K562 (cell line): ENCODE data around the gene PSMA7. TPM values are rescaled to one million over a fixed set of nuclear protein-coding genes. Genes with fewer than 3 reads are reported as not detected.

Source experiments
- EP300 ChIP-seq: IDR thresholded peaks from 2 replicates; pipeline ENCODE4 v1.6.1; 2012; ENCODE audit warnings: low read length, improper control_type of control experiment
- ETV5 ChIP-seq: sonication (generic); formaldehyde crosslinking; IDR thresholded peaks from 2 replicates; pipeline ENCODE4 v1.4.0; 2020; ENCODE audit warnings: low read depth, mild to moderate bottlenecking, missing genetic modification reagents
- GATAD2B ChIP-seq: fragments of 450-650 bp; IDR thresholded peaks from 2 replicates; pipeline ENCODE4 v1.6.1; 2017; ENCODE audit warnings: mild to moderate bottlenecking, borderline replicate concordance
- ID3 ChIP-seq, 2 experiments: fragments of 250-450 bp in 1 of 2; fragments of 450-650 bp in 1 of 2; sonication (Bioruptor Pico) in 1 of 2; IDR thresholded peaks; 2 replicates each; pipeline versions ENCODE4 v1.6.1 to v1.8.0; 2016 to 2021; ENCODE audit warnings: mild to moderate bottlenecking in 2 of 2, moderate library complexity in 2 of 2, missing compliant biosample characterization in 1 of 2, missing genetic modification characterization in 1 of 2
- MYBL2 ChIP-seq, 2 experiments: fragments of 450-650 bp in 1 of 2; sonication (generic) in 1 of 2; formaldehyde crosslinking in 1 of 2; IDR thresholded peaks; 2 replicates each; pipeline versions ENCODE4 v1.6.1 to v1.8.1; 2017 to 2022; ENCODE audit warnings: borderline replicate concordance in 1 of 2, inconsistent platforms in 1 of 2, low read depth in 1 of 2, mild to moderate bottlenecking in 1 of 2, missing genetic modification reagents in 1 of 2, moderate library complexity in 1 of 2
- MYC ChIP-seq, 2 experiments: fragments of 250-450 bp in 1 of 2; sonication (Bioruptor Pico) in 1 of 2; IDR thresholded peaks; 2 replicates each; pipeline versions ENCODE4 v1.5.1 to v1.6.1; 2012 to 2021; ENCODE audit warnings: low read depth in 2 of 2, borderline replicate concordance in 1 of 2, improper control_type of control experiment in 1 of 2, low read length in 1 of 2, mild to moderate bottlenecking in 1 of 2, moderate library complexity in 1 of 2
- RB1 ChIP-seq: fragments of 450-650 bp; IDR thresholded peaks from 2 replicates; pipeline ENCODE4 v1.6.1; 2017; ENCODE audit warnings: low read depth, mild to moderate bottlenecking
- TBL1XR1 ChIP-seq, 2 experiments: IDR thresholded peaks; 2 replicates each; pipeline ENCODE4 v1.6.1; 2012; ENCODE audit warnings: improper control_type of control experiment in 2 of 2, low read length in 2 of 2, mild to moderate bottlenecking in 1 of 2
- ZSCAN32 ChIP-seq: fragments of 450-650 bp; formaldehyde crosslinking; IDR thresholded peaks from 2 replicates; pipeline ENCODE4 v1.4.0; 2020; ENCODE audit warnings: mild to moderate bottlenecking, moderate library complexity
- polyA plus RNA-seq, 8 experiments: library from polyadenylated mRNA; depleted of rRNA in 4 of 8; stranded (reverse) in 5 of 8; unstranded in 3 of 8; fragments of >200 nt; fragmentation: Nextera tagmentation in 2 of 8; fragmentation: Illumina TruSeq in 1 of 8; extraction: Ambion mirVana in 2 of 8; extraction: Trizol in 1 of 8; gene quantifications; 2 replicates each; pipeline versions ENCODE4 v1.2.1 to v1.2.3, GENCODE V29; 2011 to 2014; ENCODE audit warnings: inconsistent platforms in 1 of 8, missing spikeins in 1 of 8
- total RNA-seq, 7 experiments: library from RNA; depleted of rRNA in 6 of 7; stranded (reverse); fragments of >200 nt in 6 of 7; fragmentation: Illumina TruSeq in 2 of 7; extraction: Trizol in 2 of 7; gene quantifications; 2 replicates each; pipeline versions ENCODE4 v1.2.1 to v1.2.3, GENCODE V29; 2011 to 2021; ENCODE audit warnings: low replicate concordance in 1 of 7
- TF ChIP-seq, protein P1 (sequence below): fragments of 250-450 bp; sonication (Bioruptor Pico); IDR thresholded peaks from 2 replicates; pipeline ENCODE4 v1.8.0; 2021; ENCODE audit warnings: borderline replicate concordance, mild to moderate bottlenecking, moderate library complexity; ENCODE audit not compliant: poor library complexity, severe bottlenecking
- TF ChIP-seq, protein P2 (sequence below), 2 experiments: fragments of 450-650 bp; conservative IDR thresholded peaks; 2 replicates each; pipeline ENCODE4 v1.6.1; 2017; ENCODE audit warnings: mild to moderate bottlenecking in 2 of 2, moderate library complexity in 2 of 2
- TF ChIP-seq, protein P3 (sequence below): fragments of 450-650 bp; formaldehyde crosslinking; IDR thresholded peaks from 2 replicates; pipeline ENCODE4 v1.4.0; 2020; ENCODE audit warnings: mild to moderate bottlenecking, moderate library complexity
- TF ChIP-seq, protein P4 (sequence below): sonication (generic); formaldehyde crosslinking; IDR thresholded peaks from 2 replicates; pipeline ENCODE4 v1.8.0; 2023; ENCODE audit warnings: mild to moderate bottlenecking, missing genetic modification reagents
- TF ChIP-seq, protein P5 (sequence below): sonication (generic); formaldehyde crosslinking; IDR thresholded peaks from 2 replicates; pipeline ENCODE4 v1.8.0; 2023; ENCODE audit warnings: mild to moderate bottlenecking, missing genetic modification reagents

PSMA7 gene
- total and polyA plus RNA-seq, 9 of the 15 experiments (the other 6 are each of a cell fraction or from before 2014, with no cell fraction given), result 257 to 510 (median 393) TPM

GRCh38 chr20:62143081-62143956 lies at the start of gene PSMA7, which contains the start of gene SS18L1 (continued):
- TF ChIP-seq ID3 (CRISPR knock-in tag; IDR thresholded peaks at IDR 0.05) (no peak), ID3 (tag; IDR thresholded peaks at IDR 0.05) (no peak), GATAD2B (peak; percentile 3; the same call in 1 of the 2 replicates), MYC (IDR thresholded peaks at IDR 0.05; ENCODE audit: low read depth, low read length) (peak; percentile 46; the same call in 1 of the 2 replicates), MYC (CRISPR knock-in tag; IDR thresholded peaks at IDR 0.05; ENCODE audit: borderline replicate concordance, low read depth) (no peak), RB1 (no peak; the same call in none of the 2 replicates), MYBL2 (IDR thresholded peaks at IDR 0.05; ENCODE audit: low read depth) (no peak), MYBL2 (CRISPR knock-in tag; IDR thresholded peaks at IDR 0.05; ENCODE audit: borderline replicate concordance) (no peak), EP300 (no peak), ETV5 (CRISPR knock-in tag) (no peak), TBL1XR1 (IDR thresholded peaks at IDR 0.05; ENCODE audit: low read length in 2 of 2) (no peak), ZSCAN32 (CRISPR knock-in tag) (no peak)
- TF ChIP-seq, protein P1, sequence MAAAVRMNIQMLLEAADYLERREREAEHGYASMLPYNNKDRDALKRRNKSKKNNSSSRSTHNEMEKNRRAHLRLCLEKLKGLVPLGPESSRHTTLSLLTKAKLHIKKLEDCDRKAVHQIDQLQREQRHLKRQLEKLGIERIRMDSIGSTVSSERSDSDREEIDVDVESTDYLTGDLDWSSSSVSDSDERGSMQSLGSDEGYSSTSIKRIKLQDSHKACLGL (CRISPR knock-in tag), result no peak
- TF ChIP-seq, protein P2, sequence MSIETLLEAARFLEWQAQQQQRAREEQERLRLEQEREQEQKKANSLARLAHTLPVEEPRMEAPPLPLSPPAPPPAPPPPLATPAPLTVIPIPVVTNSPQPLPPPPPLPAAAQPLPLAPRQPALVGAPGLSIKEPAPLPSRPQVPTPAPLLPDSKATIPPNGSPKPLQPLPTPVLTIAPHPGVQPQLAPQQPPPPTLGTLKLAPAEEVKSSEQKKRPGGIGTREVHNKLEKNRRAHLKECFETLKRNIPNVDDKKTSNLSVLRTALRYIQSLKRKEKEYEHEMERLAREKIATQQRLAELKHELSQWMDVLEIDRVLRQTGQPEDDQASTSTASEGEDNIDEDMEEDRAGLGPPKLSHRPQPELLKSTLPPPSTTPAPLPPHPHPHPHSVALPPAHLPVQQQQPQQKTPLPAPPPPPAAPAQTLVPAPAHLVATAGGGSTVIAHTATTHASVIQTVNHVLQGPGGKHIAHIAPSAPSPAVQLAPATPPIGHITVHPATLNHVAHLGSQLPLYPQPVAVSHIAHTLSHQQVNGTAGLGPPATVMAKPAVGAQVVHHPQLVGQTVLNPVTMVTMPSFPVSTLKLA (conservative IDR thresholded peaks at IDR 0.05), result peak in 1 of 2 experiments; percentile 55; a peak in 2 of 4 replicates
- TF ChIP-seq, protein P3, sequence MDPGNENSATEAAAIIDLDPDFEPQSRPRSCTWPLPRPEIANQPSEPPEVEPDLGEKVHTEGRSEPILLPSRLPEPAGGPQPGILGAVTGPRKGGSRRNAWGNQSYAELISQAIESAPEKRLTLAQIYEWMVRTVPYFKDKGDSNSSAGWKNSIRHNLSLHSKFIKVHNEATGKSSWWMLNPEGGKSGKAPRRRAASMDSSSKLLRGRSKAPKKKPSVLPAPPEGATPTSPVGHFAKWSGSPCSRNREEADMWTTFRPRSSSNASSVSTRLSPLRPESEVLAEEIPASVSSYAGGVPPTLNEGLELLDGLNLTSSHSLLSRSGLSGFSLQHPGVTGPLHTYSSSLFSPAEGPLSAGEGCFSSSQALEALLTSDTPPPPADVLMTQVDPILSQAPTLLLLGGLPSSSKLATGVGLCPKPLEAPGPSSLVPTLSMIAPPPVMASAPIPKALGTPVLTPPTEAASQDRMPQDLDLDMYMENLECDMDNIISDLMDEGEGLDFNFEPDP (CRISPR knock-in tag), result no peak
- TF ChIP-seq, protein P4, sequence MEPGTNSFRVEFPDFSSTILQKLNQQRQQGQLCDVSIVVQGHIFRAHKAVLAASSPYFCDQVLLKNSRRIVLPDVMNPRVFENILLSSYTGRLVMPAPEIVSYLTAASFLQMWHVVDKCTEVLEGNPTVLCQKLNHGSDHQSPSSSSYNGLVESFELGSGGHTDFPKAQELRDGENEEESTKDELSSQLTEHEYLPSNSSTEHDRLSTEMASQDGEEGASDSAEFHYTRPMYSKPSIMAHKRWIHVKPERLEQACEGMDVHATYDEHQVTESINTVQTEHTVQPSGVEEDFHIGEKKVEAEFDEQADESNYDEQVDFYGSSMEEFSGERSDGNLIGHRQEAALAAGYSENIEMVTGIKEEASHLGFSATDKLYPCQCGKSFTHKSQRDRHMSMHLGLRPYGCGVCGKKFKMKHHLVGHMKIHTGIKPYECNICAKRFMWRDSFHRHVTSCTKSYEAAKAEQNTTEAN (CRISPR knock-in tag), result no peak
- TF ChIP-seq, protein P5, sequence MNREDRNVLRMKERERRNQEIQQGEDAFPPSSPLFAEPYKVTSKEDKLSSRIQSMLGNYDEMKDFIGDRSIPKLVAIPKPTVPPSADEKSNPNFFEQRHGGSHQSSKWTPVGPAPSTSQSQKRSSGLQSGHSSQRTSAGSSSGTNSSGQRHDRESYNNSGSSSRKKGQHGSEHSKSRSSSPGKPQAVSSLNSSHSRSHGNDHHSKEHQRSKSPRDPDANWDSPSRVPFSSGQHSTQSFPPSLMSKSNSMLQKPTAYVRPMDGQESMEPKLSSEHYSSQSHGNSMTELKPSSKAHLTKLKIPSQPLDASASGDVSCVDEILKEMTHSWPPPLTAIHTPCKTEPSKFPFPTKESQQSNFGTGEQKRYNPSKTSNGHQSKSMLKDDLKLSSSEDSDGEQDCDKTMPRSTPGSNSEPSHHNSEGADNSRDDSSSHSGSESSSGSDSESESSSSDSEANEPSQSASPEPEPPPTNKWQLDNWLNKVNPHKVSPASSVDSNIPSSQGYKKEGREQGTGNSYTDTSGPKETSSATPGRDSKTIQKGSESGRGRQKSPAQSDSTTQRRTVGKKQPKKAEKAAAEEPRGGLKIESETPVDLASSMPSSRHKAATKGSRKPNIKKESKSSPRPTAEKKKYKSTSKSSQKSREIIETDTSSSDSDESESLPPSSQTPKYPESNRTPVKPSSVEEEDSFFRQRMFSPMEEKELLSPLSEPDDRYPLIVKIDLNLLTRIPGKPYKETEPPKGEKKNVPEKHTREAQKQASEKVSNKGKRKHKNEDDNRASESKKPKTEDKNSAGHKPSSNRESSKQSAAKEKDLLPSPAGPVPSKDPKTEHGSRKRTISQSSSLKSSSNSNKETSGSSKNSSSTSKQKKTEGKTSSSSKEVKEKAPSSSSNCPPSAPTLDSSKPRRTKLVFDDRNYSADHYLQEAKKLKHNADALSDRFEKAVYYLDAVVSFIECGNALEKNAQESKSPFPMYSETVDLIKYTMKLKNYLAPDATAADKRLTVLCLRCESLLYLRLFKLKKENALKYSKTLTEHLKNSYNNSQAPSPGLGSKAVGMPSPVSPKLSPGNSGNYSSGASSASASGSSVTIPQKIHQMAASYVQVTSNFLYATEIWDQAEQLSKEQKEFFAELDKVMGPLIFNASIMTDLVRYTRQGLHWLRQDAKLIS (CRISPR knock-in tag), result no peak
